HPDE6-E6E7 (cell line): ENCODE data around the gene SPNS3.

Experiments
- DNase-seq: peaks from one replicate; pipeline ENCODE4 v3.0.0; 2011; ENCODE audit warnings: missing footprints; ENCODE audit errors: extremely low spot score

SPNS3 gene

GRCh38 chr17:4465786-4466185 lies 32.0 kb downstream of the SPNS3 start:
- DNase-seq = no peak

GRCh38 chr17:4467287-4467686 lies 33.5 kb downstream of the SPNS3 start:
- DNase-seq = no peak

- DNase-seq = no peak
Measured at GRCh38 chr17:4469552-4469951, 35.8 kb downstream of the SPNS3 start.

GRCh38 chr17:4472286-4472685 lies 38.5 kb downstream of the SPNS3 start:
- no peak for DNase-seq

GRCh38 chr17:4474093-4474492 lies 40.4 kb downstream of the SPNS3 start:
- DNase-seq = no peak

GRCh38 chr17:4475001-4475400 lies 41.3 kb downstream of the SPNS3 start:
- DNase-seq = no peak

- DNase-seq = no peak
Measured at GRCh38 chr17:4475463-4475862, 41.7 kb downstream of the SPNS3 start.

- DNase-seq = no peak
Measured at GRCh38 chr17:4476017-4476416, 42.3 kb downstream of the SPNS3 start.

GRCh38 chr17:4476511-4477070 lies 42.9 kb downstream of the SPNS3 start:
- DNase-seq = no peak

GRCh38 chr17:4477255-4477791 lies 43.6 kb downstream of the SPNS3 start:
- no peak for DNase-seq

GRCh38 chr17:4478318-4478830 lies 44.6 kb downstream of the SPNS3 start:
- DNase-seq = no peak

- DNase-seq = no peak
Measured at GRCh38 chr17:4479340-4479981, 45.7 kb downstream of the SPNS3 start.

GRCh38 chr17:4479982-4480751 lies 46.4 kb downstream of the SPNS3 start:
- DNase-seq = no peak

- DNase-seq = no peak
Measured at GRCh38 chr17:4480929-4481898, 47.5 kb downstream of the SPNS3 start.

- no peak for DNase-seq
Measured at GRCh38 chr17:4482338-4483011, 48.7 kb downstream of the SPNS3 start.

GRCh38 chr17:4483012-4483840 lies 49.5 kb downstream of the SPNS3 start:
- peak; percentile 88 for DNase-seq

GRCh38 chr17:4485676-4486646 lies 52.2 kb downstream of the SPNS3 start:
- no peak for DNase-seq

GRCh38 chr17:4487296-4487695 lies 53.6 kb downstream of the SPNS3 start:
- DNase-seq = no peak
